ENCODE measurements around the gene PDZRN3. TPM values are rescaled to one million over a fixed set of nuclear protein-coding genes. Genes with fewer than 3 reads are reported as not detected.

The PDZRN3 gene
- total RNA-seq, 2 experiments from 2014 or later = not detected

DNA sequence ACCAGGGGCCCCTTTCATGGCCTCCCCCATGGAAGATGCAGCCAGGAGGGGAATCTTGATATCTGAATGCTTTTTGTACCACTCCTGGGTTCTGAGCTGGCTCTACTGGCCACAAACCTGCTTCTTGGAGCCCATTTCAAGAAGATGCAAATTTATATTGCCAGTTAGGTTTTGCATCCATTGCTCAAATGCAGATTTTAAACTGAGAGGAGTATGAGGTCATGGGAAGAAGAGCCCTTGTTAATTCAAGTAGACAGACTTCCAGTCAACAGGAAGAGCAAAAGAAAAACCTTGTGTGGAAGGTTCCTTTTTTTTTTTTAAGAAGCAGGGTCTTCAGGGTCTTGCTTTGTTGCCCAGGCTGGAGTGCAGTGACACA, 133.5 kb downstream of the PDZRN3 start:
- Mint-ChIP-seq H3K27me3 (no peaks in the 10 kb centered on the region), H3K36me3 (ENCODE audit: low read depth) (no peaks in the 10 kb centered on the region), H3K9me3 (no peaks in the 10 kb centered on the region), H3K4me1 (ENCODE audit: low read depth) (no peaks in the 10 kb centered on the region), H3K27ac (no peak overlapping the region), H3K4me3 (no peak overlapping the region)
- ChIA-PET POLR2A (no interaction called here), CTCF (interaction anchor here (1.6 to 2.2 kb wide), 3 partner anchors 9 to 17 kb away, joined by 4 to 9 read pairs (median 5); no protein-coding TSS in a partner anchor)
- DNase-seq = no peak
- intact Hi-C loops (cut with micrococcal nuclease) = no loop called here
- TF ChIP-seq, protein P1, sequence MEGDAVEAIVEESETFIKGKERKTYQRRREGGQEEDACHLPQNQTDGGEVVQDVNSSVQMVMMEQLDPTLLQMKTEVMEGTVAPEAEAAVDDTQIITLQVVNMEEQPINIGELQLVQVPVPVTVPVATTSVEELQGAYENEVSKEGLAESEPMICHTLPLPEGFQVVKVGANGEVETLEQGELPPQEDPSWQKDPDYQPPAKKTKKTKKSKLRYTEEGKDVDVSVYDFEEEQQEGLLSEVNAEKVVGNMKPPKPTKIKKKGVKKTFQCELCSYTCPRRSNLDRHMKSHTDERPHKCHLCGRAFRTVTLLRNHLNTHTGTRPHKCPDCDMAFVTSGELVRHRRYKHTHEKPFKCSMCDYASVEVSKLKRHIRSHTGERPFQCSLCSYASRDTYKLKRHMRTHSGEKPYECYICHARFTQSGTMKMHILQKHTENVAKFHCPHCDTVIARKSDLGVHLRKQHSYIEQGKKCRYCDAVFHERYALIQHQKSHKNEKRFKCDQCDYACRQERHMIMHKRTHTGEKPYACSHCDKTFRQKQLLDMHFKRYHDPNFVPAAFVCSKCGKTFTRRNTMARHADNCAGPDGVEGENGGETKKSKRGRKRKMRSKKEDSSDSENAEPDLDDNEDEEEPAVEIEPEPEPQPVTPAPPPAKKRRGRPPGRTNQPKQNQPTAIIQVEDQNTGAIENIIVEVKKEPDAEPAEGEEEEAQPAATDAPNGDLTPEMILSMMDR (IDR thresholded peaks at IDR 0.05) = no peak
- no peak for ATAC-seq

DNA sequence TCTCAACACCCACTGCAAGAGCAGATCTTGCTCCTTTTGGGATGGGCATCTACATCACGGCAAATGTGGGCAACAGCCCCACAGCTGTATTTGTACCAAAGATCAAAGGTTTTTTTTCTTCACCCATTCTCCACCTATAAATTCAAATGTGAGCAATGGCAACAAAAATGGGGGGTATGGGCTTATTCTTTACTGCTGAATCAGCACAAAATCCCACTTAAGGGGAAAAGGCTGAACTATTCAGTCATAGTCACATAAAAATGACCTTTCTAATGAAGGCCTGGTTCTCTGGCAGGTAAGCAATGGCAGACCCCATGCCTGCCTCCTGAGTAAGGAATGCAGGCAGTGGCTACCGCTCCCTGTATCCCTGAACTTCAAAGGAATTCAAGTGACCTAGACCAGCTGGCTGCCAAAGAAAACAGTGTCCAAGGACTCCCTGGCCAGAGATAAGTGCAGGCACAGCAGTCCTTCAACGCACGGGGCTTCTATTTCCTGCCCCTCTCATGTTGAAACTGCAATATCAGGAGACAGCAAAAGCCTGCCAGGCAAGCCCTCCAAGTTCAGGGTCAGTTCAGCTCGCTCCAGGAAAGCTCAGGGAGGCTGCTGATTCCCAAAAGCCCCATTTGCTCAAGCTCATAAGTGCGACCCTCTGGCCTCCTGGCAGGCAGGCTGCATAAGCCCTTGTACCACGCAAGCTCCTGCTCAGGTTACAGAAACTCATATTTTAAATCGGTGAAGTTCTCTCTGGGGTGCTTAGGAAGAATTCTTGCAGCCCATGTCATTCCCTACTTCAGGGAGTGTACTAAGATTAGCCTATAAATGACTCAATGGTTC, 134.1 kb downstream of the PDZRN3 start:
- Mint-ChIP-seq H3K27me3 (no peaks in the 10 kb centered on the region), H3K36me3 (ENCODE audit: low read depth) (no peaks in the 10 kb centered on the region), H3K27ac (no peak overlapping the region), H3K9me3 (no peaks in the 10 kb centered on the region), H3K4me1 (ENCODE audit: low read depth) (no peaks in the 10 kb centered on the region), H3K4me3 (no peak overlapping the region)
- DNase-seq (no peak), ATAC-seq (no peak)
- TF ChIP-seq, protein P1 (IDR thresholded peaks at IDR 0.05) = no peak
- ChIA-PET CTCF (interaction anchor here (1.6 to 2.2 kb wide), 3 partner anchors 9 to 17 kb away, joined by 4 to 9 read pairs (median 5); no protein-coding TSS in a partner anchor), POLR2A (no interaction called here)
- intact Hi-C loops (cut with micrococcal nuclease) = no loop called here

DNA sequence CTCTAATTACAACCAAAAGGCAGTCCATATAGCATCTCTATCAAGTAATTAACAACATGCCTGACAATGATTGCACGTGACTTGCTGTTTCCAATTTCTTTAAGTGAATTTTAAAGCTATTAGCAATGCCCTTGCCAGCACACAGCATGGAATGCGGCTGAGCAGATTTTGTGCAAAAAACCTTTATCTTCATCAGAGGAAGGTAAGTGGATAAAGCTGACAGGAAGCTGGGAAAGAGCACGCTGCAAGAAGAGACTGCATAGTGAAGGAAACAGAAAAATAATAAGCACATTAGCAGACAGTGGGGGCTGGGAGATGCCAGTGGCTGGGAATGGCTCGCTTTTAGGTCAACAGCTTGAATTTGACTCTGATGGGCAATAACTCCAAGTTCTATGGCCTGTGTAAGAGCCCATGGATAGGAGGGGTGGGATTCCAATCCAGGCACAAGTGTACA, 138.8 kb downstream of the PDZRN3 start:
- intact Hi-C loops (cut with micrococcal nuclease) = no loop called here
- TF ChIP-seq, protein P1 (IDR thresholded peaks at IDR 0.05) = no peak
- H3K27ac Mint-ChIP-seq = no peak overlapping the region
- H3K4me1 Mint-ChIP-seq (ENCODE audit: low read depth) = no peaks in the 10 kb centered on the region
- H3K9me3 Mint-ChIP-seq = no peaks in the 10 kb centered on the region
- CTCF ChIA-PET = interaction anchor here (2.5 kb wide), 1 partner anchor 22 kb away, joined by 9 read pairs; no protein-coding TSS in a partner anchor
- H3K4me3 Mint-ChIP-seq = no peak overlapping the region
- ATAC-seq = no peak
- no peaks in the 10 kb centered on the region for H3K36me3 Mint-ChIP-seq (ENCODE audit: low read depth)
- no peak for DNase-seq
- POLR2A ChIA-PET = no interaction called here
- H3K27me3 Mint-ChIP-seq = no peaks in the 10 kb centered on the region

DNA sequence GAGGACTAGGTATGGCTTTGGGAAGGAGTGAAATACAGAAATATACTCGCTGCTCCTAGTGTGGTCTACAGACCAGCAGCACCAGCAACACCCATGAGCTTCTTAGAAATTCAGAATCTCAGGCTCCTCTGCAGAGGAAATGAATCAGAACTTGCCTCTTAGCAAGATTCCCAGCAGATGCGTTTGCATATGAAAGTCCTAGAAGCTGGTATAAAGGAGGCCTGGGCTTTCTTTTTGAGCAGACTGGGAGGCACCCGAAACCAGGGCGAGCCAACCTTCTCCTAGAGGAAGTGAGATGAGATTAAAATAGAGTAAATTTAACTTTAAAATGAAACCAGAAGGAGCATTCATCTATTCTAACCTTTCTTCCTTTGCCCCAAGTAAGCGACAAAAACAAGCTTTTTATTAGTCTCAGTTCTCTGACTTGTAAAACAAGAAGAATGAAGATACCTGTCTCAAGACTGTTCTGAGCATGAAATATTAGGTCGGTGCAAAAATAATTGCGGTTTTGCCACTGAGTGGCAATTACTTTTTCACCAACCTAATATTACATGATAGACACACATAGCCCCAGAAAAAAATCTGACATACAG, 140.0 kb downstream of the PDZRN3 start:
- ChIA-PET CTCF (interaction anchor here (0.7 to 2.5 kb wide), 2 partner anchors 17 to 23 kb away, joined by 3 to 9 read pairs; no protein-coding TSS in a partner anchor), POLR2A (no interaction called here)
- H3K9me3 Mint-ChIP-seq = no peaks in the 10 kb centered on the region
- no peak overlapping the region for H3K27ac Mint-ChIP-seq
- intact Hi-C loops (cut with micrococcal nuclease) = no loop called here
- ATAC-seq (no peak), DNase-seq (no peak)
- H3K27me3 Mint-ChIP-seq = no peaks in the 10 kb centered on the region
- TF ChIP-seq, protein P1 (IDR thresholded peaks at IDR 0.05) = no peak
- no peaks in the 10 kb centered on the region for H3K36me3 Mint-ChIP-seq (ENCODE audit: low read depth)
- H3K4me1 Mint-ChIP-seq (ENCODE audit: low read depth) = no peaks in the 10 kb centered on the region
- H3K4me3 Mint-ChIP-seq = no peak overlapping the region

DNA sequence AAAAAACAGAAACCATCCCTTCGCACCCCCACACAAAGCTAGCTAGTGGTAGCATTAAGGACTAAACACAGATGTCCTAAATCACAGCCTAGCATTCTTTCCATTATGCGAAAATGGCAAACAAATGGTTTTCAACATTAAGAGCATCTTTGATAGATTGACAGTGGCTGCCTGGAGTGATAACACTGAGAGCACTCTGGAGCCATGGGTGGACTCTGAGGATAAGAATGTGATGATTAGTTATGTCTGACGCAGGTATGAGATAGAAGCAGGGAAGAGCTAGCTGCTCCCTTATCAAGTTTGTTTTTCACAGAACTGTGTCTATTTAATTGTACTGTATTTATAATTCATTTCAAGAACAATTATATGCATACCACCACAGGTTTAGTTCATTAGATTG, 142.9 kb downstream of the PDZRN3 start:
- TF ChIP-seq, protein P1 (IDR thresholded peaks at IDR 0.05) = no peak
- no peaks in the 10 kb centered on the region for H3K36me3 Mint-ChIP-seq (ENCODE audit: low read depth)
- intact Hi-C loops (cut with micrococcal nuclease) = no loop called here
- CTCF ChIA-PET = no interaction called here
- H3K4me1 Mint-ChIP-seq (ENCODE audit: low read depth) = no peaks in the 10 kb centered on the region
- ATAC-seq = no peak
- no peak for DNase-seq
- no peak overlapping the region for H3K4me3 Mint-ChIP-seq
- H3K27me3 Mint-ChIP-seq = peaks cover 2% of the 10 kb centered on the region
- H3K27ac Mint-ChIP-seq = no peak overlapping the region
- POLR2A ChIA-PET = no interaction called here
- no peaks in the 10 kb centered on the region for H3K9me3 Mint-ChIP-seq

Measured in activated CD8-positive, alpha-beta T cell treated with anti-CD3 and anti-CD28 coated beads for 36 hours (primary cell).